ENCODE measurements around the gene CSGALNACT2.
A peak's percentile ranks its signal among the peaks of the same experiment; 100 is the strongest.
"Not testable (repeated sequence)": the region's sequence is repeated elsewhere in the genome, so short reads cannot be mapped to it uniquely, and the experiment has no call there.

CSGALNACT2 gene, protein sequence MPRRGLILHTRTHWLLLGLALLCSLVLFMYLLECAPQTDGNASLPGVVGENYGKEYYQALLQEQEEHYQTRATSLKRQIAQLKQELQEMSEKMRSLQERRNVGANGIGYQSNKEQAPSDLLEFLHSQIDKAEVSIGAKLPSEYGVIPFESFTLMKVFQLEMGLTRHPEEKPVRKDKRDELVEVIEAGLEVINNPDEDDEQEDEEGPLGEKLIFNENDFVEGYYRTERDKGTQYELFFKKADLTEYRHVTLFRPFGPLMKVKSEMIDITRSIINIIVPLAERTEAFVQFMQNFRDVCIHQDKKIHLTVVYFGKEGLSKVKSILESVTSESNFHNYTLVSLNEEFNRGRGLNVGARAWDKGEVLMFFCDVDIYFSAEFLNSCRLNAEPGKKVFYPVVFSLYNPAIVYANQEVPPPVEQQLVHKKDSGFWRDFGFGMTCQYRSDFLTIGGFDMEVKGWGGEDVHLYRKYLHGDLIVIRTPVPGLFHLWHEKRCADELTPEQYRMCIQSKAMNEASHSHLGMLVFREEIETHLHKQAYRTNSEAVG
- total RNA-seq: 75.6 to 93.7 (median 78.6) reads per million in 3 donors

DNA sequence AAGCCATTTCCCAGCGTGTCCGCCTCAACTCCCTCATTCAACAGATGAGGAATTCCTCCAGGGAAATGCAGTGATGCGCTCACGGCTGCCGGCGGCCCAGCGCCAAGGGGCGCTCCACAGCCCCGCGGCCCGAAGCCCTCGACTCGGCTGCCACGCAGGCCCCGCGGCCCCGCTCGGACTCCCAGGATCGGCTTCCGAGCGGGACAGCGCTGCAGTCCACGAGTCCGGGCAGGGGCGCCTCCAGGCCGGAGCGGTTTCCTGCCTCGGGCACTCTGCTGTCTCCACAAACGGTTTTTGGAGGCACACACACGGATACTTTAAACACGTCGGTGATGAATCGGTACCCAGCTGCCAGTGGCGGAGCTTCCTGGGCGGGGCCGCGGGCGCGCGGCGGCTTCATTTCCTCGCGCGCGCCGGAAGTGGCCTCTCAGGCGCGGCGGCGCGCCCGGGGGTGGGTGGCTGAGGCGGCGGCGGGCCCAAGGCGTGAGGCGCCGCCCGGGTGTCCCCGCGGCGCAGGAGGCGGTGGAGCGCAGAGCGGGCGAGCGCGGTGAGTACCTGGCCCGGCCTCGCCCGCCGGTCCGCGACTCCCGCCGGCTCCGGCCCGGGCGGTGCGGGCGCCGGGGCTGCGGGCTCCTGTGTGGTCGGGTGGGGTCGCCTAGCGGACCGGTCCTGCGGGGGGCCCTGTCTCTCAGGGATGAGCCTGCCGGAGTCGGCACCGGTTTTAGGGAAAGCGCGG is at the start of gene CSGALNACT2:
Gene CSGALNACT2, plus strand, starts transcription at position 425 of the 736 bp plus-strand sequence. CDS start 16,705 bp downstream, outside the sequence.
- peak; percentile 75 to 82 (median 78) for DNase-seq
- Histone ChIP-seq H3K4me3 (ENCODE audit: insufficient read depth, low read depth, low read length, poor library complexity, severe bottlenecking) (peak within 1 kb of the TSS; percentile 76), H3K36me3 (ENCODE audit: control insufficient read depth, insufficient read depth, low read length) (no peaks in the 10 kb centered on the region), H3K4me1 (ENCODE audit: control insufficient read depth, insufficient read depth, low read length, poor library complexity, severe bottlenecking) (peaks cover 23% of the 10 kb centered on the region), H3K27ac (ENCODE audit: insufficient read depth, low read length, poor library complexity, severe bottlenecking) (peak within 1 kb of the TSS; percentile 88), H3K27me3 (replicated peaks; ENCODE audit: control insufficient read depth, insufficient read depth, low read length, poor library complexity, severe bottlenecking) (no peaks in the 10 kb centered on the region), H3K9me3 (ENCODE audit: control insufficient read depth, low read length) (no peaks in the 10 kb centered on the region)

DNA sequence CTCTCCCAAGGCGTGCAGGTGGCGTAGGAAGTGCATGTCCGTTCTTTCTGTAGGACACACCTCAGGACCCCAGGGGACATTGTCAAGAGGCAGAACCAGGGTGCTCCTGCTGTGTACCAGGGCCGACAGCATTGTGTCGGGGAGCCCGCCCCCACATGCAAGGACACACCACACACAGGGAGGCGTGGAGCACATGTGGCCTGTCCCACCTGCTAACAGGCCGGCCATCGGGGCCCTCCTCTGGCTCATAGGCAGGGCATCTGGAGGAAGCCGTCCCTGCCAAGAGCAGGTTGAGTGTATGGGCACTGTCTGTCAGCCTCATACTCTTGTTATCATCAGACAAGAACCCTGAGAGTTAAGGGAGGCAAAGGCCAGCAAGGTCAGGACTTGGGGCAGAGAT is 48.7 kb upstream of the CSGALNACT2 start:
- H3K36me3 ChIP-seq (ENCODE audit: control insufficient read depth, insufficient read depth, low read length): no peaks in the 10 kb centered on the region

DNA sequence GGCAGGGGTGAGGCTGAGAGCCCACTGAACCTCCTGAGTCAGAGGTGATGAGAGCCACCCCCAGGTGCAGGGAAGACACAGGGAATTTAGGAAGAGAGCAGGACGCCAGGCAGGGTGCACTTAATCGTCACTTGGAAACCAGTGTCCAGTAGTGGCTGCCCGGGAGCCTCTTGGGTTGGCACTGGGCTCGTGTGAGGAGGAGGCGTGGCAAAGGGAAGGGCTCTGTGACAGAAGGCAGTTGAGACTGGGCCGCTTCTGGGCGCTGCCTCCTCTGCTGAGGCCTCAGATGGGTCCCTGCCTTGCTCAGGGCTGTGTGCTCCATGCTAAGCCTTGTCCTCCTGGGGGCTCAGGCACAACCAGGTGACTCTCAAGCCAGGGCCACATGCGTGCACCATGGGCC is 48.1 kb upstream of the CSGALNACT2 start:
- no peaks in the 10 kb centered on the region for H3K36me3 ChIP-seq (ENCODE audit: control insufficient read depth, insufficient read depth, low read length)
- H3K27me3 ChIP-seq (replicated peaks; ENCODE audit: control insufficient read depth, insufficient read depth, low read length, poor library complexity, severe bottlenecking): no peaks in the 10 kb centered on the region
- no peak overlapping the region for H3K27ac ChIP-seq (ENCODE audit: insufficient read depth, low read length, poor library complexity, severe bottlenecking)
- no peak overlapping the region for H3K4me3 ChIP-seq (ENCODE audit: insufficient read depth, low read depth, low read length, poor library complexity, severe bottlenecking)
- no peaks in the 10 kb centered on the region for H3K4me1 ChIP-seq (ENCODE audit: control insufficient read depth, insufficient read depth, low read length, poor library complexity, severe bottlenecking)
- no peak for DNase-seq
- no peaks in the 10 kb centered on the region for H3K9me3 ChIP-seq (ENCODE audit: control insufficient read depth, low read length)

More for the DNA sequence above, 48.7 kb upstream of the CSGALNACT2 start:
- H3K9me3 ChIP-seq (ENCODE audit: control insufficient read depth, low read length): no peaks in the 10 kb centered on the region
- no peak overlapping the region for H3K4me3 ChIP-seq (ENCODE audit: insufficient read depth, low read depth, low read length, poor library complexity, severe bottlenecking)
- H3K27ac ChIP-seq (ENCODE audit: insufficient read depth, low read length, poor library complexity, severe bottlenecking): no peak overlapping the region
- no peak for DNase-seq
- H3K27me3 ChIP-seq (replicated peaks; ENCODE audit: control insufficient read depth, insufficient read depth, low read length, poor library complexity, severe bottlenecking): no peaks in the 10 kb centered on the region
- no peaks in the 10 kb centered on the region for H3K4me1 ChIP-seq (ENCODE audit: control insufficient read depth, insufficient read depth, low read length, poor library complexity, severe bottlenecking)

DNA sequence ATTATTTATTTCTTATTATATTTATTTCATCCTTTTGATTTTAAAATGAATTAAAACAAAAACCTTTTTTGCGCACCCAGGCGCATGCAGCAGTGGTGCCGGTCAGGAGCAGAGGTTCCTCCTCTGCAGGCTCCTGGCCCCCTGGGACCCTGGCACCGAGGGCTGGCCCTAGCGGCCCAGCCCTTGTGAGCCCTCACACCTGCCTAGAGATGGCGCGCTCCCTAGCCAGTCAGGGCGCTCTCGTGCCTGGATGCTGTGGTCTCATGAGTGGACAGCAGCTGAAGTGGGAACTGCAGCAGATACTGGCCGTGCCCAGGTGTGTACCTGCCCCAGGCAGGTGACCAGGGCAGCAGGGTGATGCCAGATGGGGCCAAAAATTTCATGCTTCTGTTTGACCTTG is 47.6 kb upstream of the CSGALNACT2 start:
- Histone ChIP-seq H3K27ac (ENCODE audit: insufficient read depth, low read length, poor library complexity, severe bottlenecking) (no peak overlapping the region), H3K4me1 (ENCODE audit: control insufficient read depth, insufficient read depth, low read length, poor library complexity, severe bottlenecking) (no peaks in the 10 kb centered on the region), H3K9me3 (ENCODE audit: control insufficient read depth, low read length) (no peaks in the 10 kb centered on the region), H3K36me3 (ENCODE audit: control insufficient read depth, insufficient read depth, low read length) (no peaks in the 10 kb centered on the region), H3K27me3 (replicated peaks; ENCODE audit: control insufficient read depth, insufficient read depth, low read length, poor library complexity, severe bottlenecking) (no peaks in the 10 kb centered on the region), H3K4me3 (ENCODE audit: insufficient read depth, low read depth, low read length, poor library complexity, severe bottlenecking) (no peak overlapping the region)
- DNase-seq: no peak

DNA sequence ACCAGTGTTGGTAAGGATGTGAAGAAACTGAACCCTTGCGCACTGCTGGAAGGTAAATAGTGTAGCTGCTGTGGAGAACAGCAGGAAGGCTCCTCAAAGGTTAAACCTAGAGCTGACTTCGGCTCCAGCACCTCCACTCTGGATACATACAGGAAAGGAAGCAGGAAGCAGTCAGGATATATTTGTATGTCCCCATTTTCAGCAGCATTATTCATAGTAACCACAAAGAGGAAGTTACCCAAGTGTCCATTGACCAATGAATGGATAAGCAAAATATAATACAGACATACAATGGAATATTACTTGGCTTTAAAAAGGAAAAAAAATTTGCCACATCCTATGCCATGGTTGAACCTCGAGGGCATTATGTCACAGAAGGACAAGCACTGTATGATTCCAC is 46.4 kb upstream of the CSGALNACT2 start:
- DNase-seq: no peak
- Histone ChIP-seq H3K27me3 (replicated peaks; ENCODE audit: control insufficient read depth, insufficient read depth, low read length, poor library complexity, severe bottlenecking) (no peaks in the 10 kb centered on the region), H3K36me3 (ENCODE audit: control insufficient read depth, insufficient read depth, low read length) (no peaks in the 10 kb centered on the region), H3K4me1 (ENCODE audit: control insufficient read depth, insufficient read depth, low read length, poor library complexity, severe bottlenecking) (no peaks in the 10 kb centered on the region), H3K9me3 (ENCODE audit: control insufficient read depth, low read length) (no peaks in the 10 kb centered on the region), H3K4me3 (ENCODE audit: insufficient read depth, low read depth, low read length, poor library complexity, severe bottlenecking) (no peak overlapping the region), H3K27ac (ENCODE audit: insufficient read depth, low read length, poor library complexity, severe bottlenecking) (no peak overlapping the region)

DNA sequence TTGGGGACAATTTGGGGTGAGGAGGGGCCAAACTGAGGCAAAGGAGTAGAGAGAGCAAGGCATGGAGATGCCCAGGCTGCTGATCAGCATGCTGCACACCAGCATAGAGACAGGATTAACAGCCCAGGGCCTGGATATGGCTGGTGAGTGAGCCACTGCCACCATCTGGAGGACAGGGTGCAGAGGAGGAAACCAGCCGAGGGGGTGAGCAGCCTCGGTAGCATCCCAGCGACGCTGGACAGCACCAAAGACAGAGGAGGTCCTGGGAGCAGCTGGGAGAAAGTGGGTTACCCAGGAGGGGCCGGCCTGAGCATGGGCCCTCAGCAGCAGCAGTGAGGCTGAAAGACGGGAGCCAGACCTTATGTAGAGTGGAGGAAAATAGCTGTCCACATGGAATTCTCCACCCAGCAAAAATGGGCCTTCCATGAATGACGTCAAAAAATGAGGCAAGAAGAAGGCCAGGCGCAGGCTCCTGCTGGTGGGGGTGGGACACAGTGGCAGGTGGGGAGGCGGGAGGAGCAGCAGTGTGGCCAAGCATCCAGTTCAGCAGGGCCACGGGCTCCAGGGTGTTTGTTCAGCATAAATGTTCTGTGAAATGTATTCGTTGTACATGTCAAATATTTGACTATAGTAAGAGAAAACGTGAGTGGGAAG is 44.7 kb upstream of the CSGALNACT2 start:
- Histone ChIP-seq H3K36me3 (ENCODE audit: control insufficient read depth, insufficient read depth, low read length) (no peaks in the 10 kb centered on the region), H3K9me3 (ENCODE audit: control insufficient read depth, low read length) (no peaks in the 10 kb centered on the region), H3K4me3 (ENCODE audit: insufficient read depth, low read depth, low read length, poor library complexity, severe bottlenecking) (no peak overlapping the region)

DNA sequence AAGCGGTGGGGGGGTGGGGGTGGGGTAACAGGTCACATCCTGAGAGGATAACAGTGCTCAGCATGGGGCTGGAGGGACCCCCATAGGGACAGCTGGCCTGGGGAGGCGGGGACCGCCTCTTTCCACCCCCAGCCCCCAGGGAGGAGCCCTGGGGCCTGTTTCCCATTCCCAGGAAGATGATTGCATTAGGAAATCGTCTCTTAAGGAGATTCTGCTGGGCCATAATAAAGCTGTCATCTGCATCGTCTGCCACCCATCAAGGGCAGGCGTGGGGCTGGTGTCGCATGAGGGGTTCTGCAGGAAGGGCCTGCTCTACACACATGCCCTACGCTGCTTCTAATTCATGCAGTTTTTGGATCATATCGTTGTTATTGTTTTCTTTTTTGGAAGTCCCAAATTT is 44.2 kb upstream of the CSGALNACT2 start:
- Histone ChIP-seq H3K27me3 (replicated peaks; ENCODE audit: control insufficient read depth, insufficient read depth, low read length, poor library complexity, severe bottlenecking) (no peaks in the 10 kb centered on the region), H3K4me1 (ENCODE audit: control insufficient read depth, insufficient read depth, low read length, poor library complexity, severe bottlenecking) (no peaks in the 10 kb centered on the region), H3K27ac (ENCODE audit: insufficient read depth, low read length, poor library complexity, severe bottlenecking) (no peak overlapping the region), H3K36me3 (ENCODE audit: control insufficient read depth, insufficient read depth, low read length) (no peaks in the 10 kb centered on the region), H3K4me3 (ENCODE audit: insufficient read depth, low read depth, low read length, poor library complexity, severe bottlenecking) (no peak overlapping the region), H3K9me3 (ENCODE audit: control insufficient read depth, low read length) (no peaks in the 10 kb centered on the region)
- no peak for DNase-seq

More for the DNA sequence above, 44.7 kb upstream of the CSGALNACT2 start:
- Histone ChIP-seq H3K27me3 (replicated peaks; ENCODE audit: control insufficient read depth, insufficient read depth, low read length, poor library complexity, severe bottlenecking) (no peaks in the 10 kb centered on the region), H3K4me1 (ENCODE audit: control insufficient read depth, insufficient read depth, low read length, poor library complexity, severe bottlenecking) (no peaks in the 10 kb centered on the region), H3K27ac (ENCODE audit: insufficient read depth, low read length, poor library complexity, severe bottlenecking) (no peak overlapping the region)
- no peak for DNase-seq

DNA sequence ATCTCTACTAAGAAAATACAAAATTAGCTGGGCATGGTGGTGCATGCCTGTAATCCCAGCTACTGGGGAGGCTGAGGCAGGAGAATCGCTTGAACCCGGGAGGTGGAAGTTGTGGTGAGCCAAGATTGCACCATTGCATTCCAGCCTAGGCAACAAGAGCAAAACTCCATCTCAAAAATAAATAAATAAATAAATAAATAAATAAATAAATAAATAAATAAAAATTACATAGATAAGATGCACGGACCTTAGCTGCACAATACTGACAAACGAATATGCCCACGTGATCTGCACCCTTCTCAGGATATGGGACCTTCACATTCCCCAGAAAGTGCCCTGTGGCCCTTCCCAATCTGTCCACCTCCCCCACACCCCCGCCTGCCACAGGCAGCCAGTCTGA is 38.9 kb upstream of the CSGALNACT2 start:
- H3K27me3 ChIP-seq (replicated peaks; ENCODE audit: control insufficient read depth, insufficient read depth, low read length, poor library complexity, severe bottlenecking); H3K36me3 ChIP-seq (ENCODE audit: control insufficient read depth, insufficient read depth, low read length); H3K4me1 ChIP-seq (ENCODE audit: control insufficient read depth, insufficient read depth, low read length, poor library complexity, severe bottlenecking); H3K4me3 ChIP-seq (ENCODE audit: insufficient read depth, low read depth, low read length, poor library complexity, severe bottlenecking); DNase-seq; H3K9me3 ChIP-seq (ENCODE audit: control insufficient read depth, low read length); H3K27ac ChIP-seq (ENCODE audit: insufficient read depth, low read length, poor library complexity, severe bottlenecking): not testable (repeated sequence)

DNA sequence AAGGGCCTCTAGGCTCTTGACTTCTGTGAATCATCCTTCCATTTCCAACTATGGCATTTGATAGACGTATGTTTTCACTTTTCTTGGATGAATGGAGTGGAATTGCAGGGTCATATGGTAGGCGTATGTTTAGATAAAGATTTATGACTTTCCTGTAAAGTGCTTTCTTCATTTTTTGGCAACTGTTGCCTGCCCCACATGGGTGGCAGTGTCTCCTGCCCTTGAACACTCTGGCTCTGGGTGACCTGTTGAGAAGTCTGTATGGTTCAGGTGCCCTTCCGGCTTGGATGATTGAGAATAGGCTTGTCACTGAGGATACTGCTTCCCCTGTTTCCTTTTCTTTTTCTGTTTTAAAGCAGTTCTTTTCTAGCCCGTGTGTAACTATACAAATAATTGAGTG is 38.3 kb upstream of the CSGALNACT2 start:
- no peak overlapping the region for H3K27ac ChIP-seq (ENCODE audit: insufficient read depth, low read length, poor library complexity, severe bottlenecking)
- H3K4me3 ChIP-seq (ENCODE audit: insufficient read depth, low read depth, low read length, poor library complexity, severe bottlenecking): no peak overlapping the region
- H3K27me3 ChIP-seq (replicated peaks; ENCODE audit: control insufficient read depth, insufficient read depth, low read length, poor library complexity, severe bottlenecking): peaks cover 5% of the 10 kb centered on the region
- DNase-seq: no peak
- H3K4me1 ChIP-seq (ENCODE audit: control insufficient read depth, insufficient read depth, low read length, poor library complexity, severe bottlenecking): peaks cover 4% of the 10 kb centered on the region
- no peaks in the 10 kb centered on the region for H3K9me3 ChIP-seq (ENCODE audit: control insufficient read depth, low read length)
- no peaks in the 10 kb centered on the region for H3K36me3 ChIP-seq (ENCODE audit: control insufficient read depth, insufficient read depth, low read length)
